GM12801 (cell line): ENCODE results near the gene SDF2L1.

Source experiments
- CTCF ChIP-seq: IDR thresholded peaks from one replicate; pipeline ENCODE4 v1.5.1; 2011; ENCODE audit warnings: control low read depth; ENCODE audit not compliant: insufficient read length; ENCODE audit errors: extremely low read depth

The SDF2L1 gene

GRCh38 chr22:21650823-21651520, 8.9 kb downstream of the SDF2L1 start:
- no peak for TF ChIP-seq CTCF

GRCh38 chr22:21651521-21652009, 9.5 kb downstream of the SDF2L1 start:
- no peak for TF ChIP-seq CTCF

- TF ChIP-seq CTCF, result no peak
These were observed 10.0 kb downstream of the SDF2L1 start for GRCh38 chr22:21652010-21652546.

- TF ChIP-seq CTCF, result no peak
These were observed 10.7 kb downstream of the SDF2L1 start for GRCh38 chr22:21652547-21653545.

- TF ChIP-seq CTCF, result no peak
These were observed 14.9 kb downstream of the SDF2L1 start for GRCh38 chr22:21657020-21657359.

- TF ChIP-seq CTCF, result no peak
These were observed 15.4 kb downstream of the SDF2L1 start for GRCh38 chr22:21657360-21658032.
